Gastroesophageal sphincter (tissue), 3 donors: ENCODE data around the gene PA2G4.

ENCODE experiments used
- CTCF ChIP-seq, 4 experiments: fragments of 200-600 bp in 2 of 4; fragments of 450-650 bp in 2 of 4; sonication (generic) in 1 of 4; IDR thresholded peaks; one replicate each; pipeline ENCODE4 v1.5.1; 2017 to 2019; ENCODE audit warnings: antibody characterized with exemption in 4 of 4, mild to moderate bottlenecking in 2 of 4, moderate library complexity in 2 of 4
- EP300 ChIP-seq: sonication (generic); formaldehyde crosslinking; IDR thresholded peaks from one replicate; pipeline ENCODE4 v1.6.1; 2017; ENCODE audit warnings: antibody characterized with exemption, mild to moderate bottlenecking
- POLR2A ChIP-seq, 2 donors: fragments of 450-650 bp; IDR thresholded peaks; one replicate each; pipeline ENCODE4 v1.6.1; 2017; ENCODE audit warnings: antibody characterized with exemption in 2 of 2, mild to moderate bottlenecking in 2 of 2, moderate library complexity in 1 of 2
- POLR2AphosphoS5 ChIP-seq: sonication (generic); formaldehyde crosslinking; IDR thresholded peaks from one replicate; pipeline ENCODE4 v1.6.1; 2017; ENCODE audit warnings: antibody characterized with exemption

GRCh38 chr12:56119361-56119796 is 15.0 kb downstream of the PA2G4 start:
- peak; percentile 72 to 92 (median 90) for TF ChIP-seq CTCF (IDR thresholded peaks at IDR 0.05)
- no peak for TF ChIP-seq EP300
- peak; percentile 67 for TF ChIP-seq POLR2AphosphoS5
- no peak for TF ChIP-seq POLR2A (IDR thresholded peaks at IDR 0.05)
